Liver (tissue), 9 donors: ENCODE results near the gene MYOM1. TPM values are rescaled to one million over a fixed set of nuclear protein-coding genes. Genes with fewer than 3 reads are reported as not detected.

Experiments
- DNase-seq: peaks from one replicate; pipeline ENCODE4 v3.0.0-alpha.2; 2017; ENCODE audit warnings: low spot score
- H3K27ac ChIP-seq, 2 donors: one replicate each; pipeline ENCODE4 v1.7.0; 2013; ENCODE audit warnings: inconsistent platforms in 2 of 2, low read length in 2 of 2, control low read depth in 1 of 2, low read depth in 1 of 2, mild to moderate bottlenecking in 1 of 2
- H3K27me3 ChIP-seq, 4 donors: one replicate each; pipeline versions ENCODE4 v1.6.1 to v1.7.0; 2013; ENCODE audit warnings: low read length in 3 of 4, inconsistent platforms in 1 of 4, mild to moderate bottlenecking in 1 of 4, moderate library complexity in 1 of 4; ENCODE audit not compliant: control insufficient read depth in 4 of 4, insufficient read depth in 4 of 4
- H3K36me3 ChIP-seq, 4 donors: one replicate each; pipeline versions ENCODE4 v1.6.1 to v1.7.0; 2013; ENCODE audit warnings: low read length in 3 of 4, mild to moderate bottlenecking in 3 of 4, low read depth in 1 of 4, moderate library complexity in 1 of 4; ENCODE audit not compliant: control insufficient read depth in 4 of 4, insufficient read depth in 3 of 4
- H3K4me1 ChIP-seq, 4 donors: one replicate each; pipeline versions ENCODE4 v1.6.1 to v1.7.0; 2013; ENCODE audit warnings: low read length in 3 of 4, mild to moderate bottlenecking in 3 of 4, moderate library complexity in 1 of 4; ENCODE audit not compliant: control insufficient read depth in 4 of 4, insufficient read depth in 4 of 4
- H3K4me3 ChIP-seq, 3 donors: one replicate each; pipeline versions ENCODE4 v1.6.1 to v1.7.0; 2013; ENCODE audit warnings: low read length in 3 of 3, control low read depth in 1 of 3, low read depth in 1 of 3, mild to moderate bottlenecking in 1 of 3
- H3K9ac ChIP-seq, 2 donors: one replicate each; pipeline ENCODE4 v1.7.0; 2013; ENCODE audit warnings: low read length in 2 of 2, mild to moderate bottlenecking in 2 of 2, moderate library complexity in 2 of 2, control low read depth in 1 of 2, low read depth in 1 of 2
- H3K9me3 ChIP-seq, 4 donors: one replicate each; pipeline versions ENCODE4 v1.6.1 to v1.7.0; 2013; ENCODE audit warnings: low read length in 3 of 4; ENCODE audit not compliant: control insufficient read depth in 4 of 4
- EGR1 ChIP-seq, 2 donors: IDR thresholded peaks; 2 replicates each; pipeline ENCODE4 v1.6.1; 2016 to 2018; ENCODE audit warnings: antibody characterized with exemption in 2 of 2, low read depth in 2 of 2
- FOXA1 ChIP-seq: IDR thresholded peaks from 2 replicates; pipeline ENCODE4 v1.6.1; 2016; ENCODE audit warnings: antibody characterized with exemption
- FOXA2 ChIP-seq: IDR thresholded peaks from 2 replicates; pipeline ENCODE4 v1.6.1; 2016; ENCODE audit warnings: antibody characterized with exemption
- HNF4A ChIP-seq, 2 donors: conservative IDR thresholded peaks; 2 replicates each; pipeline ENCODE4 v1.6.1; 2016; ENCODE audit warnings: antibody characterized with exemption in 2 of 2, mild to moderate bottlenecking in 2 of 2
- HNF4G ChIP-seq: IDR thresholded peaks from 2 replicates; pipeline ENCODE4 v1.6.1; 2016; ENCODE audit warnings: antibody characterized with exemption
- JUND ChIP-seq, 2 donors: IDR thresholded peaks; 2 replicates each; pipeline ENCODE4 v1.6.1; 2016; ENCODE audit warnings: antibody characterized with exemption in 2 of 2
- NR2F2 ChIP-seq: IDR thresholded peaks from 2 replicates; pipeline ENCODE4 v1.6.1; 2016; ENCODE audit warnings: antibody characterized with exemption
- RAD21 ChIP-seq, 2 donors: IDR thresholded peaks; 2 replicates each; pipeline ENCODE4 v1.6.1; 2016; ENCODE audit warnings: antibody characterized with exemption in 2 of 2, mild to moderate bottlenecking in 2 of 2
- RXRA ChIP-seq, 2 donors: IDR thresholded peaks; 2 replicates each; pipeline ENCODE4 v1.6.1; 2017 to 2018; ENCODE audit warnings: antibody characterized with exemption in 2 of 2, mild to moderate bottlenecking in 1 of 2
- SP1 ChIP-seq: IDR thresholded peaks from 2 replicates; pipeline ENCODE4 v1.6.1; 2018; ENCODE audit warnings: antibody characterized with exemption, mild to moderate bottlenecking
- TAF1 ChIP-seq: conservative IDR thresholded peaks from 2 replicates; pipeline ENCODE4 v1.6.1; 2016; ENCODE audit warnings: antibody characterized with exemption, mild to moderate bottlenecking
- WGBS: extraction: QIAGEN DNeasy Blood & Tissue Kit; methylation state at CpG from one replicate; pipeline ENCODE4 v1.1.7; 2013; 5-methylcytosine and 5-hydroxymethylcytosine counted together
- polyA plus RNA-seq, 2 donors: library from polyadenylated mRNA; stranded (reverse) in 1 of 2; unstranded in 1 of 2; fragments of 200-250 nt in 1 of 2; fragments of >200 nt in 1 of 2; fragmentation: Nextera tagmentation in 1 of 2; extraction: Ambion mirVana in 1 of 2; gene quantifications; one replicate each; pipeline versions ENCODE4 v1.2.1 to v1.2.3, GENCODE V29; 2013 to 2015
- total RNA-seq, 2 donors: library from RNA; depleted of rRNA; stranded (reverse); fragments of >200 nt; gene quantifications; one replicate each; pipeline ENCODE4 v1.2.3, GENCODE V29; 2014
- TF ChIP-seq, protein P1 (sequence below): IDR thresholded peaks from 2 replicates; pipeline ENCODE4 v1.6.1; 2016; ENCODE audit warnings: antibody characterized with exemption
- TF ChIP-seq, protein P2 (sequence below): fragments of 150-350 bp; IDR thresholded peaks from 2 replicates; pipeline ENCODE4 v1.5.1; 2017; ENCODE audit warnings: improper control_type of control experiment, low read depth, low read length; ENCODE audit not compliant: missing input control
- TF ChIP-seq, protein P3 (sequence below): IDR thresholded peaks from 2 replicates; pipeline ENCODE4 v1.6.1; 2016; ENCODE audit warnings: antibody characterized with exemption, mild to moderate bottlenecking
- TF ChIP-seq, protein P4 (sequence below): IDR thresholded peaks from 2 replicates; pipeline ENCODE4 v1.6.1; 2016; ENCODE audit warnings: antibody characterized with exemption
- donor health status: healthy.
- donor health status: healthy.
- donor health status: healthy.
- donor health status: healthy.
- donor health status: healthy.

MYOM1 gene
- total and polyA plus RNA-seq, 4 donors: 10.1 to 48.4 (median 21.3) TPM

DNA sequence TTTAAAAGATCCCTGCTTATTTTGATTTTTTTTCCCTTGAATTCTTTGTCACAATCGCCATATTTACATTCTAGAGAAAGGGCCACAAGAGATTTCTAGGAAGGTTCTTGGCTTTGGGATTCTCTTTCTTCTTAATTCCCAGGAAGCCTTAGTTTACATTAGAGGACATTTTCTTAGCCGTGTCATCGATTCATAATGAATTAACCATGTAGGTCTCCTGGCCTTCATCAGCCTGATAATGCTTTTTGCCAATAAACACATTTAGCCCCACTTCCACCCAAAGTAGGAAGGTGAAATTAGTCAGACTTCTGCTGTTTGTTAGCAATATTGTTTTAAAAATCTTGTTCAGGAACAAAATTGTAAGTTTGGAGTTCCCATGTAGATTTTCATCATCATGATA, 135.6 kb downstream of the MYOM1 start:
- Histone ChIP-seq H3K4me3 (no peak overlapping the region), H3K36me3 (peaks cover 0 to 10% (median 3%) of the 10 kb centered on the region in 4 donors), H3K27ac (no peak overlapping the region), H3K4me1 (no peaks in the 10 kb centered on the region), H3K27me3 (no peaks in the 10 kb centered on the region), H3K9ac (no peak overlapping the region), H3K9me3 (no peaks in the 10 kb centered on the region)
- no peak for DNase-seq
- 88% methylated on average over 3 of the region's 3 CpGs for WGBS
- TF ChIP-seq HNF4G (no peak), SP1 (no peak)

DNA sequence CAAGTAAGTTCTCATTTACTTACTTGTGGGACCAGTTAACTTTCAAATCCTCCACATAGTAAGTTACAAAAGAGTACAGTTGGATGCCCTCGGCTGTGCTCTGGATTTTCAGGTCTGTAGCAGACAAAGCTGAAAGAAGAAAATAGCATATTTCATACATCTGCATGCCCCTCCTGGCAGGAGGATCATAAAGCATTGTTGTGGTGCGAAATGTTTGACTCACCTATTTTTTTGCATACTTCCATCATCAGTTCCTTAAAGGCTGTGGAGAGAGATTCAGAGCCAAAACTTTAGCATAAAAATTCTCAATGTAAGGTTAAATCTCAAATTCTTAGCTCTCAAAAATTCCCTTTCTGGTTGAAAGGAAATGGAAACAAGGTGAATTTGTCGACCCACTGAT, 136.0 kb downstream of the MYOM1 start:
- Histone ChIP-seq H3K4me3 (no peak overlapping the region), H3K9me3 (no peaks in the 10 kb centered on the region), H3K4me1 (no peaks in the 10 kb centered on the region), H3K27ac (no peak overlapping the region), H3K9ac (no peak overlapping the region), H3K36me3 (peaks cover 0 to 12% (median 3%) of the 10 kb centered on the region in 4 donors), H3K27me3 (no peaks in the 10 kb centered on the region)
- WGBS: 72% methylated on average over 3 of the region's 3 CpGs
- TF ChIP-seq RAD21 (IDR thresholded peaks at IDR 0.05): no peak
- TF ChIP-seq SP1: no peak
- no peak for DNase-seq

DNA sequence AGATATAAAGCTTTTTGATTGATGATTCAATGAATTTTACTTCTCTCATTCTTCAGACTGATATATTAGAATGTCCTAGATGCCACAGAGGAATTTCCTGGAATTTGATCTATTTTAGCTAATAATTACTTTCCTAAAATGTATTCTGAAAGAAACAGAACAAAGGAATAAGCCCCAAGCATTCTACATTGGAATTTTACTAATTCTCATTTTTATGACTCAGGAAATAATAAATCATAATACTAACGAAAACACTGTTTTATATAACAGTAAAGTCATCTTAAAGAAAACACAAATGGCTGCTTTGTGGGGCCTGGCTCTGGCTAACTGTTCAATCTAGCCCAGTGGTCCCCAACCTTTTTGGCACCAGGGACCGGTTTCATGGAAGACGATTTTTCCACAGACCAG, 138.2 kb downstream of the MYOM1 start:
- TF ChIP-seq, protein P1, sequence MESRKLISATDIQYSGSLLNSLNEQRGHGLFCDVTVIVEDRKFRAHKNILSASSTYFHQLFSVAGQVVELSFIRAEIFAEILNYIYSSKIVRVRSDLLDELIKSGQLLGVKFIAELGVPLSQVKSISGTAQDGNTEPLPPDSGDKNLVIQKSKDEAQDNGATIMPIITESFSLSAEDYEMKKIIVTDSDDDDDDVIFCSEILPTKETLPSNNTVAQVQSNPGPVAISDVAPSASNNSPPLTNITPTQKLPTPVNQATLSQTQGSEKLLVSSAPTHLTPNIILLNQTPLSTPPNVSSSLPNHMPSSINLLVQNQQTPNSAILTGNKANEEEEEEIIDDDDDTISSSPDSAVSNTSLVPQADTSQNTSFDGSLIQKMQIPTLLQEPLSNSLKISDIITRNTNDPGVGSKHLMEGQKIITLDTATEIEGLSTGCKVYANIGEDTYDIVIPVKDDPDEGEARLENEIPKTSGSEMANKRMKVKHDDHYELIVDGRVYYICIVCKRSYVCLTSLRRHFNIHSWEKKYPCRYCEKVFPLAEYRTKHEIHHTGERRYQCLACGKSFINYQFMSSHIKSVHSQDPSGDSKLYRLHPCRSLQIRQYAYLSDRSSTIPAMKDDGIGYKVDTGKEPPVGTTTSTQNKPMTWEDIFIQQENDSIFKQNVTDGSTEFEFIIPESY: no peak
- TF ChIP-seq EGR1 (IDR thresholded peaks at IDR 0.05; ENCODE audit: low read depth in 2 of 2) (no peak), RAD21 (IDR thresholded peaks at IDR 0.05) (no peak), SP1 (no peak), FOXA2 (no peak), RXRA (IDR thresholded peaks at IDR 0.05) (no peak), FOXA1 (no peak), TAF1 (no peak), JUND (IDR thresholded peaks at IDR 0.05) (no peak), HNF4G (no peak), HNF4A (conservative IDR thresholded peaks at IDR 0.05) (no peak), NR2F2 (no peak)
- TF ChIP-seq, protein P2, sequence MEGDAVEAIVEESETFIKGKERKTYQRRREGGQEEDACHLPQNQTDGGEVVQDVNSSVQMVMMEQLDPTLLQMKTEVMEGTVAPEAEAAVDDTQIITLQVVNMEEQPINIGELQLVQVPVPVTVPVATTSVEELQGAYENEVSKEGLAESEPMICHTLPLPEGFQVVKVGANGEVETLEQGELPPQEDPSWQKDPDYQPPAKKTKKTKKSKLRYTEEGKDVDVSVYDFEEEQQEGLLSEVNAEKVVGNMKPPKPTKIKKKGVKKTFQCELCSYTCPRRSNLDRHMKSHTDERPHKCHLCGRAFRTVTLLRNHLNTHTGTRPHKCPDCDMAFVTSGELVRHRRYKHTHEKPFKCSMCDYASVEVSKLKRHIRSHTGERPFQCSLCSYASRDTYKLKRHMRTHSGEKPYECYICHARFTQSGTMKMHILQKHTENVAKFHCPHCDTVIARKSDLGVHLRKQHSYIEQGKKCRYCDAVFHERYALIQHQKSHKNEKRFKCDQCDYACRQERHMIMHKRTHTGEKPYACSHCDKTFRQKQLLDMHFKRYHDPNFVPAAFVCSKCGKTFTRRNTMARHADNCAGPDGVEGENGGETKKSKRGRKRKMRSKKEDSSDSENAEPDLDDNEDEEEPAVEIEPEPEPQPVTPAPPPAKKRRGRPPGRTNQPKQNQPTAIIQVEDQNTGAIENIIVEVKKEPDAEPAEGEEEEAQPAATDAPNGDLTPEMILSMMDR: no peak
- TF ChIP-seq, protein P3, sequence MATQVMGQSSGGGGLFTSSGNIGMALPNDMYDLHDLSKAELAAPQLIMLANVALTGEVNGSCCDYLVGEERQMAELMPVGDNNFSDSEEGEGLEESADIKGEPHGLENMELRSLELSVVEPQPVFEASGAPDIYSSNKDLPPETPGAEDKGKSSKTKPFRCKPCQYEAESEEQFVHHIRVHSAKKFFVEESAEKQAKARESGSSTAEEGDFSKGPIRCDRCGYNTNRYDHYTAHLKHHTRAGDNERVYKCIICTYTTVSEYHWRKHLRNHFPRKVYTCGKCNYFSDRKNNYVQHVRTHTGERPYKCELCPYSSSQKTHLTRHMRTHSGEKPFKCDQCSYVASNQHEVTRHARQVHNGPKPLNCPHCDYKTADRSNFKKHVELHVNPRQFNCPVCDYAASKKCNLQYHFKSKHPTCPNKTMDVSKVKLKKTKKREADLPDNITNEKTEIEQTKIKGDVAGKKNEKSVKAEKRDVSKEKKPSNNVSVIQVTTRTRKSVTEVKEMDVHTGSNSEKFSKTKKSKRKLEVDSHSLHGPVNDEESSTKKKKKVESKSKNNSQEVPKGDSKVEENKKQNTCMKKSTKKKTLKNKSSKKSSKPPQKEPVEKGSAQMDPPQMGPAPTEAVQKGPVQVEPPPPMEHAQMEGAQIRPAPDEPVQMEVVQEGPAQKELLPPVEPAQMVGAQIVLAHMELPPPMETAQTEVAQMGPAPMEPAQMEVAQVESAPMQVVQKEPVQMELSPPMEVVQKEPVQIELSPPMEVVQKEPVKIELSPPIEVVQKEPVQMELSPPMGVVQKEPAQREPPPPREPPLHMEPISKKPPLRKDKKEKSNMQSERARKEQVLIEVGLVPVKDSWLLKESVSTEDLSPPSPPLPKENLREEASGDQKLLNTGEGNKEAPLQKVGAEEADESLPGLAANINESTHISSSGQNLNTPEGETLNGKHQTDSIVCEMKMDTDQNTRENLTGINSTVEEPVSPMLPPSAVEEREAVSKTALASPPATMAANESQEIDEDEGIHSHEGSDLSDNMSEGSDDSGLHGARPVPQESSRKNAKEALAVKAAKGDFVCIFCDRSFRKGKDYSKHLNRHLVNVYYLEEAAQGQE: no peak
- TF ChIP-seq, protein P4, sequence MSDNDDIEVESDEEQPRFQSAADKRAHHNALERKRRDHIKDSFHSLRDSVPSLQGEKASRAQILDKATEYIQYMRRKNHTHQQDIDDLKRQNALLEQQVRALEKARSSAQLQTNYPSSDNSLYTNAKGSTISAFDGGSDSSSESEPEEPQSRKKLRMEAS: no peak
- Histone ChIP-seq H3K4me1 (no peaks in the 10 kb centered on the region), H3K27ac (no peak overlapping the region), H3K36me3 (peaks cover 0 to 15% (median 3%) of the 10 kb centered on the region in 4 donors), H3K4me3 (no peak overlapping the region), H3K9me3 (no peaks in the 10 kb centered on the region), H3K27me3 (no peaks in the 10 kb centered on the region), H3K9ac (no peak overlapping the region)
- no peak for DNase-seq
- WGBS: 70% methylated on average over 3 of the region's 3 CpGs
